SU-DHL-6 (cell line): ENCODE measurements around the gene DNAJC11.
"Not testable (repeated sequence)": the region's sequence is repeated elsewhere in the genome, so short reads cannot be mapped to it uniquely, and the experiment has no call there.

Experiments used
- H2AFZ ChIP-seq: fragments of 200-600 bp; sonication (generic); 2 replicates; pipeline ENCODE4 v1.6.1; 2014; ENCODE audit warnings: low read depth, mild to moderate bottlenecking, moderate library complexity, mixed read lengths, antibody characterized with exemption, low read length; ENCODE audit not compliant: severe bottlenecking
- H3F3A ChIP-seq: fragments of 200-600 bp; shearing (Covaris generic); 2 replicates; pipeline ENCODE4 v1.6.0; 2016; ENCODE audit warnings: antibody characterized with exemption, mild to moderate bottlenecking; ENCODE audit not compliant: insufficient read depth
- H3K27ac ChIP-seq: fragments of 200-600 bp; sonication (generic); 2 replicates; pipeline ENCODE4 v1.5.1; 2016; ENCODE audit warnings: low read depth, mild to moderate bottlenecking, low read length, moderate library complexity, mixed read lengths
- H3K27me3 ChIP-seq: fragments of 200-600 bp; sonication (generic), shearing (Covaris generic); 2 replicates; pipeline ENCODE4 v1.6.0; 2014; ENCODE audit warnings: mild to moderate bottlenecking, low read length
- H3K36me3 ChIP-seq: fragments of 200-600 bp; sonication (generic); 2 replicates; pipeline ENCODE4 v1.6.1; 2014; ENCODE audit warnings: mild to moderate bottlenecking, low read length, mixed read lengths
- H3K4me2 ChIP-seq: fragments of 300-600, 200-600 bp; shearing (Covaris generic), sonication (generic); 2 replicates; pipeline ENCODE4 v1.6.0; 2014; ENCODE audit warnings: low read length, low read depth, mild to moderate bottlenecking; ENCODE audit not compliant: poor library complexity, severe bottlenecking
- H3K4me3 ChIP-seq: fragments of 200-600 bp; sonication (generic); 2 replicates; pipeline ENCODE4 v1.5.1; 2014; ENCODE audit warnings: antibody characterized with exemption, low read length, mild to moderate bottlenecking, mixed read lengths; ENCODE audit not compliant: insufficient read depth, poor library complexity, severe bottlenecking
- H3K79me2 ChIP-seq: fragments of 200-600 bp; sonication (generic); 2 replicates; pipeline ENCODE4 v1.6.1; 2014; ENCODE audit warnings: mild to moderate bottlenecking, low read length, moderate library complexity; ENCODE audit not compliant: insufficient read depth
- H3K9ac ChIP-seq: fragments of 200-600 bp; sonication (generic); 2 replicates; pipeline ENCODE4 v1.7.0; 2014; ENCODE audit warnings: mild to moderate bottlenecking, low read length
- H3K9me2 ChIP-seq: fragments of 200-600 bp; sonication (generic); replicated peaks from 2 replicates; pipeline ENCODE4 v1.6.1; 2014; ENCODE audit warnings: low read length; ENCODE audit not compliant: insufficient read depth
- H3K9me3 ChIP-seq: fragments of 200-600 bp; sonication (generic); 2 replicates; pipeline ENCODE4 v1.6.1; 2014; ENCODE audit warnings: low read length, mixed read lengths; ENCODE audit not compliant: insufficient read depth
- H4K20me1 ChIP-seq: fragments of 200-600 bp; sonication (generic); 2 replicates; pipeline ENCODE4 v1.6.1; 2014; ENCODE audit warnings: low read depth, mild to moderate bottlenecking, antibody characterized with exemption, low read length, moderate library complexity, mixed read lengths
- CTCF ChIP-seq: fragments of 200-600 bp; sonication (generic); IDR thresholded peaks from one replicate; pipeline ENCODE4 v1.5.1; 2017; ENCODE audit warnings: antibody characterized with exemption, mild to moderate bottlenecking, low read length, moderate library complexity; ENCODE audit not compliant: insufficient read depth, poor library complexity, severe bottlenecking
- EZH2phosphoT487 ChIP-seq: fragments of 200-600 bp; sonication (generic), shearing (Covaris generic); conservative IDR thresholded peaks from 2 replicates; pipeline ENCODE4 v1.6.1; 2018; ENCODE audit warnings: mild to moderate bottlenecking, antibody characterized with exemption, low read length, moderate library complexity, mixed read lengths

DNAJC11 gene

DNA sequence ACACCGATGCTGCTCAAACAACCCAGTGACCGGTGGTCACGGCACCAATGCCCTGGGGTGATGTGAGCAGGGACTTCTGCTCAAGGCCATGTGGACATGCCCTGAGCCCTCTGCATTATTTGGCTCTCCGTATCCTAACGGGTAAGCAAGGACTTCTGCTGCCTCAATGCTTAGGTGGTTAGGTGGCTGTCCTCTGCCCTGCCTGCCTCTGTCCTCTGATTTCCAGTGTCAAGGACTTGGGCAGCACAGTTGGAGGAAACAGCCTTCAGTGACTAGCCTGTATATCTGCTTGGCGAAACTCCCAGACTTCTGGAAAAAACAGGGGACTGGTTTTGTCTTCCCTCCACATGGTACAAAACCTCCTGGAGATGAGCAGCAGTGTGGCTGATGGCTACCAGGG, 34.5 kb downstream of the DNAJC11 start:
- Histone ChIP-seq H4K20me1 (no peaks in the 10 kb centered on the region), H3K9me3 (no peaks in the 10 kb centered on the region), H3F3A (no peaks in the 10 kb centered on the region), H3K4me3 (no peak overlapping the region), H3K9ac (no peak overlapping the region), H3K27me3 (no peaks in the 10 kb centered on the region), H3K27ac (no peak overlapping the region), H3K36me3 (no peaks in the 10 kb centered on the region), H3K4me2 (no peak overlapping the region), H3K79me2 (no peaks in the 10 kb centered on the region; the same call in 1 of the 2 replicates), H3K9me2 (no peaks in the 10 kb centered on the region), H2AFZ (no peak overlapping the region)
- TF ChIP-seq EZH2phosphoT487 (no peak), CTCF (no peak)

GRCh38 chr1:6666696-6667095, 34.9 kb downstream of the DNAJC11 start:
- Histone ChIP-seq H3K27ac (no peak overlapping the region), H3K9me2 (no peaks in the 10 kb centered on the region), H3K9me3 (no peaks in the 10 kb centered on the region), H2AFZ (no peak overlapping the region), H3K27me3 (no peaks in the 10 kb centered on the region), H3F3A (no peaks in the 10 kb centered on the region), H3K9ac (no peak overlapping the region), H3K79me2 (no peaks in the 10 kb centered on the region; the same call in 1 of the 2 replicates), H3K36me3 (no peaks in the 10 kb centered on the region), H3K4me2 (no peak overlapping the region), H3K4me3 (no peak overlapping the region), H4K20me1 (no peaks in the 10 kb centered on the region)
- TF ChIP-seq CTCF (no peak), EZH2phosphoT487 (no peak)

- H3K27ac ChIP-seq, H3F3A ChIP-seq, H3K27me3 ChIP-seq, H3K4me2 ChIP-seq, H2AFZ ChIP-seq, H4K20me1 ChIP-seq, H3K9me2 ChIP-seq, H3K36me3 ChIP-seq, H3K4me3 ChIP-seq, H3K9me3 ChIP-seq, H3K9ac ChIP-seq, H3K79me2 ChIP-seq: not testable (repeated sequence)
Measured at GRCh38 chr1:6662468-6662867, 39.1 kb downstream of the DNAJC11 start.

DNA sequence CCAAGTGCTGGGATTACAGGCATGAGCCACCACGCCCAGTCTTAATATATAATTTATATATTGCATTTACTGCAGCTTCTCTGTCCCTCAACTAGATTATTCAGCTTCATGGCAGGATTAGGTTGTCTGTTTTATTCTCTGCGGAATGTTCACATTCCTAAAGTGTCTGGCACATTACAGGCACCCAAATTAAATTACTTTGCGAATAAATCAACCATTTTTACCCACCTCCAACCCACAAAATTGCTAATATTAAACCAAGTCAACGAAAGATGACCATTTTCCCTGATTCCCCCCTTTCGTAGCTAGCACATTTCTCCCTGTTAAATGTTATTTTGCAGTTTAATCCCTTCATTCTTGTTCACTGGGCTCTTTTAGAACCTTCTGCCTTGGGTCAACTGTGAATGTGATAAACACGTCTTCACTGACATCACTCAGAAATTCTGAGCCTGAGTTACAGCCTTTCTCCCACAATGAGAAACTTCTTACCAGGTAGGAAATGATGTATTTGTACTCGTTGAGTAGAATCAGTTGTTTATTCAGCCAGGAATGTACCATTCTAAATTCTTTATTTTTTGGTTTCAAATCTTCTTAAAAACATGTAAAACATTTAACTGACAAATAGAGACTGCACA, 41.1 kb downstream of the DNAJC11 start:
- Histone ChIP-seq H3K4me2 (no peak overlapping the region), H3K36me3 (no peaks in the 10 kb centered on the region; the same call in 1 of the 2 replicates), H3K4me3 (no peak overlapping the region), H3K9ac (no peak overlapping the region), H3K27ac (no peak overlapping the region), H3K79me2 (no peaks in the 10 kb centered on the region; the same call in 1 of the 2 replicates), H3K9me3 (no peaks in the 10 kb centered on the region), H3K9me2 (no peaks in the 10 kb centered on the region), H3K27me3 (no peaks in the 10 kb centered on the region), H2AFZ (no peak overlapping the region), H4K20me1 (no peaks in the 10 kb centered on the region), H3F3A (no peaks in the 10 kb centered on the region)
- TF ChIP-seq EZH2phosphoT487 (no peak), CTCF (no peak)
